Karpas-422 (cell line): ENCODE data around the gene RPL36. TPM values are rescaled to one million over a fixed set of nuclear protein-coding genes. Genes with fewer than 3 reads are reported as not detected.

Source experiments
- DNase-seq: peaks from one replicate; pipeline ENCODE4 v3.0.0-alpha.2; 2015
- H2AFZ ChIP-seq: fragments of 200-600 bp; sonication (generic); 2 replicates; pipeline ENCODE4 v1.6.1; 2014; ENCODE audit warnings: antibody characterized with exemption, low read length, mixed read lengths
- H3K27ac ChIP-seq: fragments of 200-600 bp; sonication (generic); 2 replicates; pipeline ENCODE4 v1.5.1; 2014; ENCODE audit warnings: mild to moderate bottlenecking, low read length, moderate library complexity
- H3K27me3 ChIP-seq: fragments of 200-600 bp; sonication (generic); 2 replicates; pipeline ENCODE4 v1.6.1; 2014; ENCODE audit warnings: low read length, mixed read lengths
- H3K36me3 ChIP-seq: fragments of 200-600 bp; sonication (generic); 2 replicates; pipeline ENCODE4 v1.6.1; 2014; ENCODE audit warnings: low read length, mixed read lengths; ENCODE audit not compliant: insufficient read depth
- H3K4me1 ChIP-seq: fragments of 200-600 bp; sonication (generic); 2 replicates; pipeline ENCODE4 v1.6.1; 2014; ENCODE audit warnings: mild to moderate bottlenecking, low read length, mixed read lengths
- H3K4me2 ChIP-seq: fragments of 200-600 bp; sonication (generic); 2 replicates; pipeline ENCODE4 v1.6.1; 2014; ENCODE audit warnings: low read length, low read depth, mild to moderate bottlenecking; ENCODE audit not compliant: poor library complexity, severe bottlenecking
- H3K4me3 ChIP-seq: fragments of 200-600 bp; sonication (generic); 2 replicates; pipeline ENCODE4 v1.5.1; 2014; ENCODE audit warnings: mild to moderate bottlenecking, antibody characterized with exemption, low read length, mixed read lengths
- H3K79me2 ChIP-seq: fragments of 200-600 bp; sonication (generic); 2 replicates; pipeline ENCODE4 v1.6.1; 2014; ENCODE audit warnings: mild to moderate bottlenecking, low read length, mixed read lengths
- H3K9ac ChIP-seq: fragments of 200-600 bp; sonication (generic); 2 replicates; pipeline ENCODE4 v1.6.0; 2014; ENCODE audit warnings: low read length
- H3K9me2 ChIP-seq: fragments of 200-600 bp; sonication (generic), shearing (Covaris generic); replicated peaks from 2 replicates; pipeline ENCODE4 v1.6.0; 2014; ENCODE audit warnings: mild to moderate bottlenecking, low read length, moderate library complexity; ENCODE audit not compliant: insufficient read depth
- H3K9me3 ChIP-seq: fragments of 300-700, 200-600 bp; sonication (generic); 2 replicates; pipeline ENCODE4 v1.6.1; 2014; ENCODE audit warnings: low read length, mixed read lengths
- H4K20me1 ChIP-seq: fragments of 200-600 bp; sonication (generic); 2 replicates; pipeline ENCODE4 v1.6.1; 2014; ENCODE audit warnings: mild to moderate bottlenecking, antibody characterized with exemption, low read length, low read depth; ENCODE audit not compliant: insufficient read depth
- total RNA-seq: library from RNA; depleted of rRNA; stranded (reverse); fragments of >200 nt; shearing (Covaris generic); gene quantifications from 2 replicates; pipeline ENCODE4 v1.2.3, GENCODE V29; 2014; ENCODE audit warnings: low replicate concordance

Gene RPL36
- total RNA-seq, 1 experiment from 2014 or later = 3,189 TPM

DNA sequence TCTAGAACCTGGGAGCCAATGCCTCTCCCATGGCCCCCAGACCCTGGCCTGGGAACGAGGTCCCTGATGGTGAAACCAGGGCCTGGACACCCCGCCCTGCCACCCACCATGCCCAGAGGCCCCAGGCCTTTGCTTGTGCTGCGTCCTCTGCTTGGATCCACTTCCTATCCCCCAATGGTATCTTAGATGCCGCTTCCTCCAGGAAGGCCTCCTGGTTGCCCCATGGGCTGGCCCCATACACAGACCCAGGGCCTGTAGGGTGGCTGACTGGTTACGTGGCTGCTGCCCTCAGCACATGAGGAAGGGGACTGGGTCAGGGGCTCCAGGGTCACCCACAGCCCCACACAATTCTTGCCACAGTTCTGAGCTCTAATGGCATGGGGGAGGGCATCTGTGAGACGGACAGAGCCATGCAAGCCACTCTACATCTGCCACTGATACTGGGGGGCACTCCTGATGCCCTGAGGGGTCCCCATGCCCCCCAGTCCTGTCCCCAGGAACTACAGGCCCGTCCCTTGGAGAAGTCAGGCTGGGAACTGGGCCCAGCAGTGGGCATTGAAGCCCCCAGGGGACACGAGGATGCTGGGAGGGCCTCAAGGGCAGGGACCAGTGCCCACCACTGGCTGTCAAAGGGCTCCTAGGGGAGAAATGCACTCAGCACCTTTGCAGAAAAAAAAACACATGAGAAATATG lies 5.0 kb downstream of the RPL36 start:
- Histone ChIP-seq H3K9ac (no peak overlapping the region), H3K9me2 (no peaks in the 10 kb centered on the region), H3K4me3 (no peak overlapping the region), H3K9me3 (no peaks in the 10 kb centered on the region), H3K36me3 (peaks cover 28% of the 10 kb centered on the region), H3K79me2 (peaks cover 43% of the 10 kb centered on the region), H3K4me1 (peaks cover 12% of the 10 kb centered on the region), H3K27ac (no peak overlapping the region), H4K20me1 (peaks cover 63% of the 10 kb centered on the region), H3K4me2 (no peak overlapping the region), H2AFZ (no peak overlapping the region), H3K27me3 (no peaks in the 10 kb centered on the region)
- no peak for DNase-seq

DNA sequence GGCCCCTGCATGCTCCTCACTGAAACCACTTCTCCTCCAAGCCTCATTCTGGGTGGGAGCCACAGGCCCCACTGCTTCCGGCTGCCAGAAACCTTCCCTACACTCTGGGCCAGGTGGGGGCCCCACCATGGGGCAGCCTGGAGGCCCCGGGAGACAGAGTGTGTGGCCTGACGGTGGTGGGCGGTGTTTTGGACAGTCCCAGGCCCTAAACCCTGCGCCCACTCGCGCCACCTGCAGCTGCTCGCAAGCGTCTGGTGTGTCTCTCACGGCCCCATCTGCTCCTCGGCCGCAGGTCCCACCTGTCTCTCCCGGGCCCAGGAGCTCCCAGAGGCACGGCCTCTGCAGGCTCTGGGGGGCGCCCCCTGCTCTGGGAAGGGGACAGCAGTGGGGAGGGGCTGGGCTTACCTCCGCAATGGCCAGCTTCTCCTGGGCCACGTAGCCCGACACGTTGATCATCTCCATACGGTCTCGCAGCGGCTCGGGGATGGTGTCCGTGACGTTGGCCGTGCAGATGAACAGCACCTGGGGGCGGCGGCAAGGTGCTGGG lies 5.6 kb downstream of the RPL36 start:
- Histone ChIP-seq H3K4me2 (no peak overlapping the region), H3K27me3 (no peaks in the 10 kb centered on the region), H3K79me2 (peaks cover 36% of the 10 kb centered on the region), H3K36me3 (peaks cover 23% of the 10 kb centered on the region), H3K9ac (no peak overlapping the region), H3K4me3 (no peak overlapping the region), H4K20me1 (peaks cover 61% of the 10 kb centered on the region), H2AFZ (no peak overlapping the region), H3K27ac (no peak overlapping the region), H3K9me2 (no peaks in the 10 kb centered on the region), H3K4me1 (peaks cover 12% of the 10 kb centered on the region), H3K9me3 (no peaks in the 10 kb centered on the region)
- DNase-seq = peak; percentile 60

DNA sequence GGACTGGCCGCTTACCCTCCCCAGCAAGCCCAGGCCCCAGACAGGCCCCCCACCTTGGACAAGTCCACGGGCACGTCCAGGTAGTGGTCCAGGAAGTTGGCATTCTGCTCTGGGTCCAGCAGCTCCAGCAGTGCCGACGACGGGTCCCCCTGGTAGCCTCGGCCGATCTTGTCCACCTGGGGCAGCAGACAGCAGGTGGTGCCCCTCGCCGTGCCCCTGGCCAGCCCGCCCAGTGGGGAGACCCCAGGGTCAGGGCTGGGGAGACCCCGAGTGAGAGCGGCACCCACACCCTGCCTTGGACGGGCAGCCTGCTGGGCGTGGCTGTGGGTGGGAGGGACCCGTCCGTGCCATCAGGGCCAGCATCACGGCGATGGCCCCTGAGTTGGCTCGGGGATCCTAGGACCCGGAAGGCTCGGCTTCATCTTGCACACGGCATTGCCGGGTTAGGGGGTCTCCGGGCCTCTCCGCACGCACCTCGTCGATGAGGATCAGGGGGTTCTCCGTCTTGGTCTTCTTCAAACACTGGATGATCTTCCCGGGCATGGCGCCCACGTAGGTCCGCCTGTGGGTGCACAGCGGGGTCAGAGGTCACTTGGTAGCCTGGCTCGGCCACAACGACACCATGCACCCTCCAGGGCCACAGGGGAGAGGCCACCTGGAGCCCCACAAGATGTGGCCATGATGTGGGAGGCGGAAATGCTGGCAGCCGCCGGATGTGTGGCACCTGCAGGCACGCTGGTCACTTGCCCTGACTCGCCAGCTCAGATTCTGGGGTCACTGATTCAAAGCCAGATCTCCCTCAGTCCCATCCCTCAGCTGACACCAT lies 6.3 kb downstream of the RPL36 start:
- Histone ChIP-seq H4K20me1 (peaks cover 55% of the 10 kb centered on the region), H3K9ac (no peak overlapping the region), H3K9me2 (no peaks in the 10 kb centered on the region), H3K9me3 (no peaks in the 10 kb centered on the region), H3K4me3 (no peak overlapping the region), H3K4me1 (peaks cover 12% of the 10 kb centered on the region), H3K79me2 (peaks cover 30% of the 10 kb centered on the region), H3K27me3 (no peaks in the 10 kb centered on the region), H3K36me3 (peaks cover 17% of the 10 kb centered on the region), H2AFZ (no peak overlapping the region), H3K27ac (no peak overlapping the region), H3K4me2 (no peak overlapping the region)
- no peak for DNase-seq

DNA sequence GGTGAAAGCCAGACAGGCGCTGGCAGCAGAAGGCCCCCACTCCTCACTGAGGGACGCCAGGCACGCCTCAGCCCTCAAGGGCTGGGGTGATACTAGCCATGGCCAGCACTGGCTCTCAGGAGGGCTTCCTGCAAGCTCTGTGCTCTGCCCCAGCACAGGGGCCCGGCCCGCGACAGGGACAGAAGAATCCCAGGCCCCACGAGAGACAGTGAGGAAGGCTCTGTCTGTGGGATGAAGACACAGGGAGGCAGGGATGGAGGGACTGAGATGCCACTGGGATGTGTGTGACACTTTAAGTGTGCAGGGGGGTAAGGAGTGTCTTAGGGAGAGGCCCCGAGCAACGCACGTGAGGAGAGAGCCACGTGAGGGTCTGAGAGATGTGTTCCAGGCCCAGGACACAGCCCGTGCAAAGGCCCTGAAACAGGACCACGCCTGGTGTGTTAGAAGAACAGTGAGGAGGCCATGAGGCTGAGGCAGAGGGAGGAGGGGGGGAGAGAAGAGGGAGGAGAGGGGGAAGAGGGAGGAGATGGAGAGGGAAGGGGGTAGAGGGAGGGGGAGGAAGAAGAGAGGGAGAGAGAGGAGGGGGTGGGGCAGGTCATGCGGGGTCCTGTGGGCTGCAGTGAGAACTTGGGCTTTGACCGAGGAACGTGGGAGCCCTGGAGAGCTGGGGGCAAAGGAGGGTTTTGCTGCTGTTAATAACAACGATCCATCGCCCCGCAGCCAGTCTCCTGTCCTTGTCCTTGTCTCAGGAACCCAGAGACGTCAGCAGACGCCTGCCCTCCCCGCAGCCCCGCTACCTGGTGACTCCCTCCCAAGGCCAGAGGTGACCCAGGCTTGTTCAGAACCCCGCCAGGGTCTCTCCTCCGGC lies 7.2 kb downstream of the RPL36 start:
- H3K4me2 ChIP-seq = no peak overlapping the region
- no peak overlapping the region for H2AFZ ChIP-seq
- H3K27ac ChIP-seq = no peak overlapping the region
- no peak overlapping the region for H3K9ac ChIP-seq
- H3K4me3 ChIP-seq = no peak overlapping the region
- no peaks in the 10 kb centered on the region for H3K27me3 ChIP-seq
- H3K79me2 ChIP-seq = peaks cover 21% of the 10 kb centered on the region
- H3K4me1 ChIP-seq = peaks cover 5% of the 10 kb centered on the region
- H3K9me3 ChIP-seq = no peaks in the 10 kb centered on the region
- H3K9me2 ChIP-seq = no peaks in the 10 kb centered on the region
- peaks cover 9% of the 10 kb centered on the region; the same call in 1 of the 2 replicates for H3K36me3 ChIP-seq
- peaks cover 47% of the 10 kb centered on the region for H4K20me1 ChIP-seq
- peak; percentile 74 for DNase-seq

DNA sequence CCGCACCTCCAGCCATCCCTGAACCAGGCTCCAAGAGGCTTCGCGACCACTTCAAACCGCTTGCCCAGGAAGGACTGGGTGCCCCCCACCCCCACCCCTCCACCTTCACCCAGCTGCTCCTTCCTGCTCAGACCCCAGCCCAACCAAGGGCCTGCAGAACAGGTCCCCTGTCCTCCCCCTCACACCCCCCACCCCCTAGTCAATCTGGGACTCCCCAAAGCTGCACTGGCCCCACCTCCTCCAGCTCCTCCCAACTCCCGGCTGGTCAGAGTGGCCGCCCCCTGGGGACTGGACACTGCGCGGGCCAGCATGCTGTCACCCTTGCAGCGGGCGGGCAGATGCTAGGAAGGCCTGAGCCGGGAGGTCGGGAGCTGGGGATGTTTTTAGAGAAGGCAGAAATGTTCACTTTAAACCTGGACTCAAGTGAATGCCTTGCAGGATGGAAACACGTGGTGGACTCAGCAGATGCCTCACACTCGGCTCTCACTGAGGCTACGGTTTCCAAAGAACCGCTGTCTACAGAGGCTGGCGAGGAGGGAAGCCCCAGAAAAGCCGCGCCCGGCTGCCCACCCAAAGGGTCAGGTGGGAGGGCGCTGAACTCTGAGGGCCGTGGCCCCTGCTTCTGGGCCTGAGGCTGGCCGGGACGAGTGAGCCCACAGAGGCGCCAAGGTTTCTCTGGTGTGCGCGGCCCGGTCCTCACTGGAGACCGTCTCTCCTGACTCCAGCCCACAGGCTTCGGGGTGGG lies 8.0 kb downstream of the RPL36 start:
- H3K36me3 ChIP-seq = peaks cover 4% of the 10 kb centered on the region; the same call in 1 of the 2 replicates
- H4K20me1 ChIP-seq = peaks cover 39% of the 10 kb centered on the region
- no peak overlapping the region for H3K9ac ChIP-seq
- no peak for DNase-seq
- H3K79me2 ChIP-seq = peaks cover 13% of the 10 kb centered on the region
- no peaks in the 10 kb centered on the region for H3K27me3 ChIP-seq
- no peaks in the 10 kb centered on the region for H3K4me1 ChIP-seq
- no peak overlapping the region for H2AFZ ChIP-seq
- H3K4me3 ChIP-seq = no peak overlapping the region
- no peaks in the 10 kb centered on the region for H3K9me3 ChIP-seq
- H3K27ac ChIP-seq = no peak overlapping the region
- H3K9me2 ChIP-seq = no peaks in the 10 kb centered on the region
- H3K4me2 ChIP-seq = no peak overlapping the region

DNA sequence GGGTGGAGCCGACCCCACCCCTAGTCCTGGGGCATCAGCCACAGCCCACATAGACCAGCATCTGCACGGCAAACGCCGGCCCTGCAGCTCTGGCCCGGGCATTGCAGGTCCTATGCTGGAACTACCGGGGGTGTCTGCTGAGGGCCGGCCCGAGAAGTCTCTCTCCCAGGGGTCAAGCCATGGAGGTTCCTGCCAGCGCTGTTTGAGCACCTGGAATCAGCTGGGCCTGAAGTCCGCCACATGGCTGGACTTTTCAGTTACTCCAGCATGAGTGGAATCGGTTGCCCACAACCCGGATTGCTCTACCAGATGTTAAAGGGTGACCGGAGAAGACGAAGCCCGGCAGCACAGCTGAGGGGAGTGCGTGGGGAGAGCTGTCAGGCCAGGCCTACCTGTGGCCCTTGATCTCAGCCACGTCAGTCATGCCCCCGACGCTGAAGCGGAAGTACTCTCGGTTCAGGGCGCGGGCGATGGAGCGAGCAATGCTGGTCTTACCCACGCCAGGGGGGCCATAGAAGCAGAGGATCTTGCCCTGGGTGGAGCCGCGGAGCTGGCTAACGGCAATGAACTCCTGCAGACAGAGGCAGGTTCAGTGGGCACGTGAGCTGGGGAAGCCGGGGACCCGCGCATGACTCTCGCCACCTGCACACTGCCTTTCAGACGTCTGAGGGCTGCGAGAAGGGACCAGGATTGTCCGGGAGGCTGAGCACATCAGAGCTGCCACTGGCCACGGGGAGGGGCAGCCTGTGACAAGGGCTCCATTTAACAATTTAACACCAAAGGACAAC lies 8.7 kb downstream of the RPL36 start:
- H3K27ac ChIP-seq = no peak overlapping the region
- H3K9ac ChIP-seq = no peak overlapping the region
- no peaks in the 10 kb centered on the region for H3K27me3 ChIP-seq
- no peak overlapping the region for H2AFZ ChIP-seq
- H4K20me1 ChIP-seq = peaks cover 31% of the 10 kb centered on the region
- H3K36me3 ChIP-seq = peaks cover 8% of the 10 kb centered on the region
- no peak overlapping the region for H3K4me2 ChIP-seq
- no peaks in the 10 kb centered on the region for H3K9me2 ChIP-seq
- no peaks in the 10 kb centered on the region for H3K9me3 ChIP-seq
- DNase-seq = no peak
- H3K4me3 ChIP-seq = no peak overlapping the region
- H3K79me2 ChIP-seq = peaks cover 5% of the 10 kb centered on the region
- H3K4me1 ChIP-seq = no peaks in the 10 kb centered on the region

DNA sequence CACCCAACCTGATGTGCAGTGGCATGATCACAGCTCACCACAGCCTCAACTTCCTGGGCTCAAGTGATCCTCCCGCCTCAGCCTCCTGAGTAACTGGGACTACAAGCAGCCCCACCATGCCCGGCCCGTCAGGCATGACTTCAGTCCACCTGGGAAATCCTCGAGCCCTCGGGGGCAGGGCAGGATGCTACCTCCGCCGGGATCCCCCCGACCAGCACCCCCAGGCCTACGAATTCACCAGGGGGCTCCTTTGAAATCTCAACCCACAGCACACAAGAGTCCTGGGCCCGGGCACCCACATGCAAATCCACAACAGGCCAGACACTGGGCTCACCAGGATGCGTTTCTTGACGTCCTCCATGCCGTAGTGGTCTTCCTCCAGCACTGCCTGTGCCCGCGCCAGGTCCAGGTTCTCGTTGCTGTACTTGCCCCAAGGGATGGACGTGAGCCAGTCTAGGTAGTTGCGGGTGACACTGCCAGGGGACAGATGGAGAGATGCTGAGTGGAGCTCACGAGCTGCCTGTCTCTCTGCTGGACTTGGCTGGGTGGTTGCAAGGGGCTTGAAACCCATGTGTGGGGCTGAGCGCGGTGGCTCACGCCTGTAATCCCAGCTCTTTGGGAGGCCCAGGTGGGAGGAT lies 10.5 kb downstream of the RPL36 start:
- Histone ChIP-seq H4K20me1 (peaks cover 17% of the 10 kb centered on the region; the same call in 1 of the 2 replicates), H3K36me3 (peaks cover 10% of the 10 kb centered on the region), H2AFZ (no peak overlapping the region), H3K4me3 (no peak overlapping the region), H3K4me2 (no peak overlapping the region), H3K9me3 (no peaks in the 10 kb centered on the region), H3K27me3 (no peaks in the 10 kb centered on the region), H3K9me2 (no peaks in the 10 kb centered on the region), H3K4me1 (no peaks in the 10 kb centered on the region), H3K9ac (no peak overlapping the region), H3K27ac (no peak overlapping the region), H3K79me2 (no peaks in the 10 kb centered on the region)
- DNase-seq = no peak
